HepG2 (cell line): Measurements from ENCODE around the gene ABCB4. TPM values are rescaled to one million over a fixed set of nuclear protein-coding genes. Genes with fewer than 3 reads are reported as not detected.

ENCODE experiments used
- ATAC-seq: fragments of 200-7000 bp; cut with Tn5 transposase; 3 replicates; pipeline ENCODE4 v1.9.1; 2020; ENCODE audit warnings: mild to moderate bottlenecking, moderate library complexity
- BruUV-seq: library from RNA; stranded (reverse); fragments of 400-500 nt; replicated peaks from 2 replicates; lab custom pipeline; 2021; lab: Mats Ljungman, UMichigan
- CTCF ChIA-PET: fragments of 300-600 bp; formaldehyde crosslinking; extraction: SDS; loops from one replicate; lab custom pipeline; 2021; ENCODE audit warnings: low total read pairs, inconsistent platforms, low intra/inter-chr PET ratio; lab: Yijun Ruan, JAX
- POLR2A ChIA-PET: fragments of 350-600 bp; sonication (Branson Sonifier 250); formaldehyde crosslinking; loops from one replicate; lab custom pipeline; 2020; ENCODE audit warnings: antibody characterized with exemption, inconsistent platforms; lab: Yijun Ruan, JAX
- DNase-seq: peaks from one replicate; pipeline ENCODE4 v3.0.0-alpha.2; 2015; ENCODE audit warnings: low spot score
- FAIRE-seq: peaks from 3 replicates; lab custom pipeline; 2011; peaks lifted over from hg19 to GRCh38; lab: Jason Lieb, UNC
- H2AFZ ChIP-seq: one replicate; pipeline ENCODE4 v1.6.1; 2011; ENCODE audit warnings: low read length, inconsistent platforms
- H3K27ac ChIP-seq: fragments of 300-600 bp; 3 replicates; pipeline ENCODE4 v1.8.0; 2011; ENCODE audit warnings: mixed run types, mild to moderate bottlenecking, mixed read lengths, low read length, inconsistent platforms; ENCODE audit not compliant: insufficient read depth; ENCODE audit errors: extremely low read length
- H3K27me3 ChIP-seq, 2 experiments: fragments of 200-600 bp in 1 of 2; 2 replicates in 1 of 2; 3 replicates in 1 of 2; pipeline versions ENCODE4 v1.6.0 to v1.8.0; 2011; ENCODE audit warnings: low read length in 2 of 2, mild to moderate bottlenecking in 2 of 2, moderate library complexity in 2 of 2, inconsistent platforms in 1 of 2; ENCODE audit not compliant: insufficient read depth in 2 of 2, control insufficient read depth in 1 of 2
- H3K36me3 ChIP-seq, 2 experiments: fragments of 200-600 bp in 1 of 2; replicated peaks in 1 of 2; 2 replicates in 1 of 2; 3 replicates in 1 of 2; pipeline versions ENCODE4 v1.5.1 to v1.8.0; 2011; ENCODE audit warnings: low read length in 2 of 2, inconsistent platforms in 1 of 2; ENCODE audit not compliant: insufficient read depth in 2 of 2, control insufficient read depth in 1 of 2
- H3K4me1 ChIP-seq: 2 replicates; pipeline ENCODE4 v1.5.1; 2012; ENCODE audit warnings: low read length, inconsistent platforms; ENCODE audit not compliant: insufficient read depth
- H3K4me2 ChIP-seq: 2 replicates; pipeline ENCODE4 v1.6.0; 2011; ENCODE audit warnings: low read depth, low read length, inconsistent platforms
- H3K4me3 ChIP-seq, 3 experiments: fragments of 200-600 bp in 1 of 3; sonication (generic), shearing (Covaris generic) in 1 of 3; replicated peaks in 1 of 3; 2 replicates each; pipeline ENCODE4 v1.5.1; 2011 to 2016; ENCODE audit warnings: low read length in 3 of 3, inconsistent platforms in 2 of 3, low read depth in 2 of 3, mild to moderate bottlenecking in 2 of 3, control low read depth in 1 of 3, mixed read lengths in 1 of 3; ENCODE audit not compliant: insufficient read depth in 1 of 3
- H3K79me2 ChIP-seq: one replicate; pipeline ENCODE4 v1.6.1; 2011; ENCODE audit warnings: low read length, inconsistent platforms; ENCODE audit not compliant: insufficient read depth
- H3K9ac ChIP-seq: 2 replicates; pipeline ENCODE4 v1.6.0; 2011; ENCODE audit warnings: mild to moderate bottlenecking, low read depth, low read length, inconsistent platforms; ENCODE audit not compliant: insufficient read depth
- H3K9me3 ChIP-seq: 2 replicates; pipeline ENCODE4 v1.5.1; 2012; ENCODE audit warnings: mild to moderate bottlenecking, low read length
- H4K20me1 ChIP-seq: 2 replicates; pipeline ENCODE4 v1.6.0; 2011; ENCODE audit warnings: inconsistent platforms, mild to moderate bottlenecking, low read length, moderate library complexity; ENCODE audit not compliant: insufficient read depth
- GTF3A ChIP-seq: sonication (generic); formaldehyde crosslinking; conservative IDR thresholded peaks from 2 replicates; pipeline ENCODE4 v1.4.0; 2020; ENCODE audit warnings: mild to moderate bottlenecking, missing genetic modification reagents
- KLF9 ChIP-seq: IDR thresholded peaks from 2 replicates; pipeline ENCODE4 v1.6.1; 2016; ENCODE audit warnings: low read depth
- KMT2A ChIP-seq: sonication (generic); formaldehyde crosslinking; IDR thresholded peaks from 2 replicates; pipeline ENCODE4 v1.4.0; 2020; ENCODE audit warnings: missing genetic modification reagents
- MEF2D ChIP-seq: sonication (generic); formaldehyde crosslinking; IDR thresholded peaks from 2 replicates; pipeline ENCODE4 v1.5.1; 2020; ENCODE audit warnings: mild to moderate bottlenecking, missing genetic modification reagents
- NCOA2 ChIP-seq: sonication (generic); formaldehyde crosslinking; IDR thresholded peaks from 2 replicates; pipeline ENCODE4 v1.8.0; 2022; ENCODE audit warnings: inconsistent platforms
- NFKBIZ ChIP-seq: IDR thresholded peaks from 2 replicates; pipeline ENCODE4 v1.6.1; 2018; ENCODE audit warnings: missing genetic modification reagents, missing compliant biosample characterization
- SAP130 ChIP-seq: IDR thresholded peaks from 2 replicates; pipeline ENCODE4 v1.6.1; 2016; ENCODE audit warnings: low read depth
- TBX2 ChIP-seq: sonication (generic); formaldehyde crosslinking; IDR thresholded peaks from 2 replicates; pipeline ENCODE4 v1.5.0; 2020; ENCODE audit warnings: missing genetic modification reagents, mild to moderate bottlenecking, borderline replicate concordance
- TRIM24 ChIP-seq: sonication (generic); formaldehyde crosslinking; IDR thresholded peaks from 2 replicates; pipeline ENCODE4 v1.8.0; 2022; ENCODE audit warnings: mild to moderate bottlenecking, missing genetic modification reagents
- ZBTB8A ChIP-seq: sonication (generic); formaldehyde crosslinking; IDR thresholded peaks from 2 replicates; pipeline ENCODE4 v1.4.0; 2020; ENCODE audit warnings: mild to moderate bottlenecking, low read depth, missing genetic modification reagents, borderline replicate concordance
- ZGPAT ChIP-seq: IDR thresholded peaks from 2 replicates; pipeline ENCODE4 v1.6.1; 2016; ENCODE audit warnings: mild to moderate bottlenecking
- ZMAT3 ChIP-seq: sonication (generic); formaldehyde crosslinking; conservative IDR thresholded peaks from 2 replicates; pipeline ENCODE4 v1.7.0; 2021; ENCODE audit warnings: missing genetic modification reagents
- ZNF230 ChIP-seq: sonication (generic); formaldehyde crosslinking; IDR thresholded peaks from 2 replicates; pipeline ENCODE4 v1.4.0; 2020; ENCODE audit warnings: mild to moderate bottlenecking, missing genetic modification reagents
- ZNF44 ChIP-seq: sonication (generic); formaldehyde crosslinking; IDR thresholded peaks from 2 replicates; pipeline ENCODE4 v1.5.1; 2020; ENCODE audit warnings: mild to moderate bottlenecking, missing genetic modification reagents
- in situ Hi-C: cut with HindIII; loops from 2 replicates; pipeline ENCODE4 v1.10.0; 2017; ENCODE audit warnings: low pct_unique_long_range_greater_than_20kb; ENCODE audit not compliant: extremely low pct_ligation_motif_present
- intact Hi-C: fragments of 100-400 bp; cut with micrococcal nuclease; formaldehyde crosslinking; loops from one replicate; pipeline ENCODE4 v1.10.0; 2022; ENCODE audit not compliant: unreplicated experiment
- polyA plus RNA-seq, 8 experiments: library from polyadenylated mRNA; depleted of rRNA in 3 of 8; stranded (reverse) in 7 of 8; unstranded in 1 of 8; fragments of >200 nt; fragmentation: Illumina TruSeq in 4 of 8; extraction: Trizol in 4 of 8; gene quantifications; 2 replicates each; pipeline versions ENCODE4 v1.2.1 to v1.2.3, GENCODE V29; 2011 to 2016; ENCODE audit warnings: low read depth in 4 of 8, missing spikeins in 1 of 8, mixed read lengths in 1 of 8; ENCODE audit not compliant: insufficient read depth in 1 of 8
- total RNA-seq, 5 experiments: library from RNA; depleted of rRNA; stranded (reverse); fragments of >200 nt; fragmentation: Illumina TruSeq; extraction: Trizol; gene quantifications; 2 replicates each; pipeline ENCODE4 v1.2.3, GENCODE V29; 2016; ENCODE audit warnings: low read depth in 1 of 5

The ABCB4 gene
- total and polyA plus RNA-seq, 2 of the 13 experiments (the other 11 are each of a cell fraction or from before 2014, with no cell fraction given): 18.0 to 32.4 TPM

- TF ChIP-seq MEF2D: no peak
- TF ChIP-seq KMT2A (CRISPR knock-in tag): no peak
- TF ChIP-seq KLF9 (CRISPR knock-in tag): no peak
- TF ChIP-seq GTF3A (CRISPR knock-in tag): no peak
- no peak for TF ChIP-seq ZBTB8A (CRISPR knock-in tag)
- no peak for TF ChIP-seq ZGPAT
Measured at GRCh38 chr7:87411186-87411585, 64.3 kb downstream of the ABCB4 start (continued).

- H4K20me1 ChIP-seq: no peaks in the 10 kb centered on the region
- no peaks in the 10 kb centered on the region for H3K27me3 ChIP-seq
- TF ChIP-seq NCOA2 (CRISPR knock-in tag) (no peak), ZNF44 (CRISPR knock-in tag) (no peak), TBX2 (CRISPR knock-in tag) (no peak), TRIM24 (CRISPR knock-in tag) (no peak), ZNF230 (CRISPR knock-in tag) (no peak), NFKBIZ (no peak), ZMAT3 (CRISPR knock-in tag) (no peak), SAP130 (CRISPR knock-in tag) (no peak)
- TF ChIP-seq, all 625 proteins: peak for 0
- Histone ChIP-seq H3K4me2 (no peak overlapping the region), H3K9me3 (no peaks in the 10 kb centered on the region), H3K36me3 (peaks cover 2 to 48% of the 10 kb centered on the region in 2 experiments; a peak in 3 of 5 replicates), H3K79me2 (no peaks in the 10 kb centered on the region), H3K9ac (no peak overlapping the region), H3K4me1 (no peaks in the 10 kb centered on the region; the same call in 1 of the 2 replicates), H3K4me3 (no peak overlapping the region), H2AFZ (no peak overlapping the region), H3K27ac (no peak overlapping the region)
- no peak for ATAC-seq
- intact Hi-C loops (no loop called here), in situ Hi-C loops (loop anchor here (25.0 kb wide), 1 partner anchor 467 kb away; no protein-coding TSS in a partner anchor)
- DNase-seq: no peak
- BruUV-seq: no TSS peak
- ChIA-PET CTCF (no interaction called here), POLR2A (no interaction called here)
- no peak for FAIRE-seq
Measured at GRCh38 chr7:87404674-87405073, 70.8 kb downstream of the ABCB4 start.
